Suprapubic skin (tissue), 4 donors: Measurements from ENCODE around the gene KLHL15.

Source experiments
- CTCF ChIP-seq, 2 donors: fragments of 200-600 bp in 1 of 2; fragments of 450-650 bp in 1 of 2; sonication (generic) in 1 of 2; IDR thresholded peaks; one replicate each; pipeline ENCODE4 v1.5.1; 2016 to 2019; ENCODE audit warnings: antibody characterized with exemption in 2 of 2, mild to moderate bottlenecking in 1 of 2, moderate library complexity in 1 of 2
- EP300 ChIP-seq: sonication (generic); formaldehyde crosslinking; IDR thresholded peaks from one replicate; pipeline ENCODE4 v1.6.1; 2017; ENCODE audit warnings: antibody characterized with exemption
- POLR2A ChIP-seq, 2 donors: fragments of 450-650 bp; IDR thresholded peaks; one replicate each; pipeline ENCODE4 v1.6.1; 2017; ENCODE audit warnings: antibody characterized with exemption in 2 of 2, mild to moderate bottlenecking in 2 of 2, moderate library complexity in 2 of 2
- POLR2AphosphoS5 ChIP-seq, 3 donors: sonication (generic); formaldehyde crosslinking; IDR thresholded peaks; one replicate each; pipeline ENCODE4 v1.6.1; 2017; ENCODE audit warnings: antibody characterized with exemption in 3 of 3

- no peak for TF ChIP-seq CTCF (IDR thresholded peaks at IDR 0.05)
- no peak for TF ChIP-seq EP300
- TF ChIP-seq POLR2A (IDR thresholded peaks at IDR 0.05) = no peak
- TF ChIP-seq POLR2AphosphoS5 (IDR thresholded peaks at IDR 0.05) = no peak
Observed at GRCh38 chrX:23999671-24000070, 27.3 kb downstream of the KLHL15 start.
